Pancreas (tissue), 10 donors: ENCODE data around the gene TRAPPC3. TPM values are rescaled to one million over a fixed set of nuclear protein-coding genes. Genes with fewer than 3 reads are reported as not detected.

Experiments used
- ATAC-seq, 4 donors: fragments of 200-7000 bp; cut with Tn5 transposase; one replicate each; pipeline versions ENCODE4 v1.8.0 to v1.9.1; 2020; ENCODE audit warnings: mild to moderate bottlenecking in 4 of 4, moderate library complexity in 4 of 4
- DNase-seq, 6 donors: peaks; one replicate each; pipeline ENCODE4 v3.0.0-alpha.2; 2020
- FAIRE-seq: peaks from 2 replicates; lab custom pipeline; 2012; peaks lifted over from hg19 to GRCh38; lab: Jason Lieb, UNC
- H3K27ac ChIP-seq, 4 donors: fragments of 200-600 bp; sonication (generic); 1 replicate in 3 of 4; 2 replicates in 1 of 4; pipeline versions ENCODE4 v1.5.0 to v1.8.0; 2020
- H3K27me3 ChIP-seq, 4 donors: fragments of 200-600 bp; one replicate each; pipeline ENCODE4 v1.8.0; 2021
- H3K36me3 ChIP-seq, 3 donors: fragments of 200-600 bp; sonication (generic) in 1 of 3; one replicate each; pipeline versions ENCODE4 v1.5.0 to v1.8.0; 2020 to 2021
- H3K4me1 ChIP-seq, 3 donors: fragments of 200-600 bp; one replicate each; pipeline ENCODE4 v1.8.0; 2021
- H3K4me3 ChIP-seq, 4 donors: fragments of 200-600 bp; sonication (generic) in 2 of 4; one replicate each; pipeline versions ENCODE4 v1.5.0 to v1.8.0; 2020 to 2021
- H3K9me3 ChIP-seq, 4 donors: fragments of 200-600 bp; one replicate each; pipeline ENCODE4 v1.8.0; 2021
- WGBS, 2 donors: extraction: QIAGEN DNeasy Blood & Tissue Kit; methylation state at CpG; one replicate each; pipeline ENCODE4 v1.1.7; 2013; 5-methylcytosine and 5-hydroxymethylcytosine counted together
- intact Hi-C, 3 donors: fragments of 100-400 bp; cut with DNase I; formaldehyde crosslinking; loops; one replicate each; pipeline versions ENCODE4 v1.11.1 to v1.14.2; 2022
- polyA plus RNA-seq, 2 donors: library from polyadenylated mRNA; stranded (reverse); fragments of 200-250 nt; gene quantifications; one replicate each; pipeline ENCODE4 v1.2.3, GENCODE V29; 2013
- total RNA-seq, 6 donors: library from RNA; stranded (reverse); fragmentation: NEBNext Ultra II Directional in 4 of 6; extraction: Animal tissue kit (Norgen Biotek cat#: 25700) in 4 of 6; gene quantifications; one replicate each; pipeline versions ENCODE4 v1.2.1 to v1.2.4, GENCODE V29; 2021 to 2023
- TF ChIP-seq, protein P1 (sequence below), 4 donors: fragments of 200-600 bp; sonication (generic) in 3 of 4; IDR thresholded peaks; one replicate each; pipeline versions ENCODE4 v1.5.0 to v1.8.0; 2021; ENCODE audit warnings: antibody characterized with exemption in 4 of 4
- donor health status: healthy with polysubstance abuse.
- donor health status: DM: no; HTN: no; CAD: no; lungs with moderate emphysema.
- donor health status: DM: no; HTN: no; CAD: no.
- donor health status: control.
- donor health status: control.
- donor health status: Bipolar disorder and iron deficiency.
- donor health status: DM: yes; HTN: yes; CAD: no.
- donor health status: DM: no; HTN: no; CAD: no.
- donor health status: DM: no; HTN: no; CAD: no.
- donor health status: DM: yes; HTN: yes; CAD: no.

The TRAPPC3 gene
- total and polyA plus RNA-seq, 8 donors, result 21.8 to 41.5 (median 27.0) TPM

DNA sequence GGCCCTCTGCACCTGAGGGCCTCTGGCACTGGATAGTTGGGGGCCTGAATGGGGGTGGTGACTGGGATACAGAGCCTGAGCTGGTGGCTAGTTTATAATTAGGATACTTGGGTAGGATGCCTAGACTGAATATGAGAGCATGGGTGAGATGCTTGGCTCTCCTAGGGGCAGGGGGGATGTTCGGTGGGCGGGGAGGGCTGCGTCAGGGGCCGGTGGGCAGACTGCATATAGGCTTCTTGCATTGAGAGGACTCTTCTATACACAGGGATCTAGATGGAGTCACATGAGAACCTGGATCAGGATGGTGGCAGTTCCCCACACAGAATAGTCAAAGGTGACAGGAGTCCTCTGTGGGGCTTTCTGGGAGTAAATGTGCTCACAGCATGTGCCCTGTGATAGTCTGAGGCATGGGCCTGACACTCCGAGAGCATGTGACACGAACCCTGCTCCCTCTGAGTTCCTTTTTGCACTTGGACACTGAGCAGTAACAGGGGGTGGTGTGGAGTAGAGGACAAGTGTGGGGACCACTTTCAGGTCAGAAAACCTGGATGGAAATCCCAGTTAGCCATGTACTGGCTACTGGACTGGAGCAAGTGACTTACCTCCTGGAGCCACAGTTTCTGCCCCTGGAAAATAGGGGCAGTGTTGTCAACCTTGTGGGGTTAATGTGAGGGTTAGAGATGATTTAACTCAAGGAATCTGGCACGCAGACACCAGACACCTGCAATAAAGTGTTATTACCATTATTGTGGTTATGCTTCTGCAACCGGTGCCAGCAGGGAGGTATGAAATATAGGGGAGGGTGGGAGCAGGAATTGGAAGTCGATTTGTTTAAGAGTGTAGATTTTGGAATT lies 8.9 kb upstream of the TRAPPC3 start:
- no peak for DNase-seq
- Histone ChIP-seq H3K27ac (peak overlapping the region in 2 of 4 donors; percentile 96 to 97), H3K4me1 (peaks cover 10 to 31% (median 11%) of the 10 kb centered on the region in 3 donors), H3K4me3 (peak overlapping the region in 1 of 4 donors; percentile 99), H3K36me3 (no peaks in the 10 kb centered on the region), H3K27me3 (no peaks in the 10 kb centered on the region), H3K9me3 (no peaks in the 10 kb centered on the region)
- TF ChIP-seq, protein P1, sequence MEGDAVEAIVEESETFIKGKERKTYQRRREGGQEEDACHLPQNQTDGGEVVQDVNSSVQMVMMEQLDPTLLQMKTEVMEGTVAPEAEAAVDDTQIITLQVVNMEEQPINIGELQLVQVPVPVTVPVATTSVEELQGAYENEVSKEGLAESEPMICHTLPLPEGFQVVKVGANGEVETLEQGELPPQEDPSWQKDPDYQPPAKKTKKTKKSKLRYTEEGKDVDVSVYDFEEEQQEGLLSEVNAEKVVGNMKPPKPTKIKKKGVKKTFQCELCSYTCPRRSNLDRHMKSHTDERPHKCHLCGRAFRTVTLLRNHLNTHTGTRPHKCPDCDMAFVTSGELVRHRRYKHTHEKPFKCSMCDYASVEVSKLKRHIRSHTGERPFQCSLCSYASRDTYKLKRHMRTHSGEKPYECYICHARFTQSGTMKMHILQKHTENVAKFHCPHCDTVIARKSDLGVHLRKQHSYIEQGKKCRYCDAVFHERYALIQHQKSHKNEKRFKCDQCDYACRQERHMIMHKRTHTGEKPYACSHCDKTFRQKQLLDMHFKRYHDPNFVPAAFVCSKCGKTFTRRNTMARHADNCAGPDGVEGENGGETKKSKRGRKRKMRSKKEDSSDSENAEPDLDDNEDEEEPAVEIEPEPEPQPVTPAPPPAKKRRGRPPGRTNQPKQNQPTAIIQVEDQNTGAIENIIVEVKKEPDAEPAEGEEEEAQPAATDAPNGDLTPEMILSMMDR (IDR thresholded peaks at IDR 0.05), result no peak
- intact Hi-C loops, result no loop called here
- WGBS, 2 donors, result 74 to 75% methylated on average over 9 of the region's 9 CpGs
- ATAC-seq, result no peak
- FAIRE-seq, result no peak

DNA sequence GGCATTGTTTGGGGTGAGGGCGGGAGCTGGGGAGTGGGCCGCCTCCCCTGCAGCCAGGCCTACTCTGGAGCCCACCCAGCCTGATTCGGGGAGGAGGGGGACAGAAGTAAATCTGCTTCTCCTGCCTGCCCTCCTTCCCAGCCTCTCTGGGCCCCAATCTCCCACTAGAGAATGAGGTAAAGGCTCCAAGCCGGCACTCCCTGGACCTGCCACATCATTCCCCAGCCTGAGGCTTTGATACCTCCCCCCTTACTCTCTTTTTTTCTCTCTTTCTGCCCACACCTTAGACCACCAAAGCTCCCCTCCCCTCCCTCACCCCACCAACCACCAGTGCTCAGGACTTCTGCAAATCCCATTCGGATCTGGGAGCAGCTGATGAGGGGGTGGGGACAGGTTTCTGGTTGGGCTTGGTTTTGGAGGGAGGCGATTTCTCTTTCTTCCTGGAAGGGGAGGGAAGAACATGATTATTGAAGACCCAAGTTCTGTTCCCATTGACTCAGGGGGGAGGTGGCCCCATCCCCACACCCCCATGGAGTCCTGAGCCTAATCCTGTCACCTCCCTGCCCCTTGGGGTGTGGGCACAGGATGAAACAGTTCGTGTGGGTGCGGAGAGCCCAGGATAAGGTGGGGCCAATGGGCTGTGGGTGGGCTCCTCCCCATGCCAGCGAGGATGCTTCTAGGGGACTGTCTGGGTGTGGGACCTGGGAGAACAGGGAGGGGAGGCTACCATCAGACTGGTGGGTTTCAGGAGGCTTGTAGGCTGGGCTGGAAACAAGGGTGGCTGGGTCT lies 8.0 kb upstream of the TRAPPC3 start:
- Histone ChIP-seq H3K4me1 (peaks cover 4 to 22% (median 4%) of the 10 kb centered on the region in 3 donors), H3K36me3 (no peaks in the 10 kb centered on the region), H3K27ac (peak overlapping the region; percentile 31 to 97 (median 96)), H3K4me3 (peak overlapping the region; percentile 59 to 100 (median 99)), H3K27me3 (no peaks in the 10 kb centered on the region), H3K9me3 (no peaks in the 10 kb centered on the region)
- 23 to 45% methylated on average over 5 to 9 of the region's 9 CpGs for WGBS, 2 donors
- intact Hi-C loops, result no loop called here
- DNase-seq (no peak), FAIRE-seq (no peak), ATAC-seq (peak in 2 of 4 donors; percentile 0 to 2)
- TF ChIP-seq, protein P1 (IDR thresholded peaks at IDR 0.05), result no peak

DNA sequence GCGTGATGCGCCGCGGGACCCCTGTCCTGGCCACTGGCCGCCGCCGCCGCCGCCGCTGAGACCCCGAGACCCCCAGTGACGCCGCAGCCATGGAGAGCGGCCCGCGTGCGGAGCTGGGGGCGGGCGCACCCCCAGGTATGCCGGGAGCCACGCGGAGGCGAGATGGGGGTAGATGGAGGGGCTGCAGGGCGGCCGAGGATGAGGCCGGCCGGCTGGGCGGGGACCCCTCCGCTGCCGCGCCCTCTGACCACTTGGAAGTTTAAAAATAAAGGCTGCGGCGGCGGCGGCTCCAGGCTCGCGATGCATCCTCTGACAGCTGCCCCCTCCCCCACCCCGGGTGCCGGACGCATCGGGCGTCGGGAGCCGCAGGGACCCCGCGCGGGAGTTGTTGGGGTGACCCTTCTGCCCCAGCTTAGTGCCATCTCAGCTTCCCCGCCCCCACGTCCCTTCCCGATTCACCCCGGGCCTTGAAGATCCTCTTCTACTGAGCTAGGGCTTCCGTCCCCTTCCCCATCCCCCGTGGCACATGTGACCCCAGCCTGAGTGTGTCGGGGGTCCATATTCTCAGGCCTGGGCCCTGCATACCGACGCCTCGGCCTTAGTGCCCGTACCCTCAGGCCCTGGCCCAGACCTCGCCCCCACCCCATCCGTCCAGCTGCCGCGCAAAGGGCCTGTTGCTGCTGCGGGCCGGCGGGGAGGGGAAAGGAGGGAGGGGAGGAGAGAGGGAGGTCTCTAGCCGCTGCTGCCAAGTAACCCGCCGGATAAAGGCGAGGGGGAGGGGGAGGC lies 7.2 kb upstream of the TRAPPC3 start:
- H3K9me3 ChIP-seq, result no peaks in the 10 kb centered on the region
- DNase-seq (peak; percentile 53 to 81 (median 72)), FAIRE-seq (no peak), ATAC-seq (peak; percentile 52 to 68 (median 60))
- H3K36me3 ChIP-seq, result no peaks in the 10 kb centered on the region
- H3K4me3 ChIP-seq, result peak overlapping the region; percentile 59 to 100 (median 99)
- WGBS, 2 donors, result 0 to 1% methylated on average over 39 to 69 of the region's 69 CpGs
- peaks cover 0 to 23% (median 4%) of the 10 kb centered on the region in 3 donors for H3K4me1 ChIP-seq
- no peaks in the 10 kb centered on the region for H3K27me3 ChIP-seq
- intact Hi-C loops, result no loop called here
- peak overlapping the region; percentile 89 to 97 (median 96) for H3K27ac ChIP-seq
- TF ChIP-seq, protein P1 (IDR thresholded peaks at IDR 0.05), result no peak

DNA sequence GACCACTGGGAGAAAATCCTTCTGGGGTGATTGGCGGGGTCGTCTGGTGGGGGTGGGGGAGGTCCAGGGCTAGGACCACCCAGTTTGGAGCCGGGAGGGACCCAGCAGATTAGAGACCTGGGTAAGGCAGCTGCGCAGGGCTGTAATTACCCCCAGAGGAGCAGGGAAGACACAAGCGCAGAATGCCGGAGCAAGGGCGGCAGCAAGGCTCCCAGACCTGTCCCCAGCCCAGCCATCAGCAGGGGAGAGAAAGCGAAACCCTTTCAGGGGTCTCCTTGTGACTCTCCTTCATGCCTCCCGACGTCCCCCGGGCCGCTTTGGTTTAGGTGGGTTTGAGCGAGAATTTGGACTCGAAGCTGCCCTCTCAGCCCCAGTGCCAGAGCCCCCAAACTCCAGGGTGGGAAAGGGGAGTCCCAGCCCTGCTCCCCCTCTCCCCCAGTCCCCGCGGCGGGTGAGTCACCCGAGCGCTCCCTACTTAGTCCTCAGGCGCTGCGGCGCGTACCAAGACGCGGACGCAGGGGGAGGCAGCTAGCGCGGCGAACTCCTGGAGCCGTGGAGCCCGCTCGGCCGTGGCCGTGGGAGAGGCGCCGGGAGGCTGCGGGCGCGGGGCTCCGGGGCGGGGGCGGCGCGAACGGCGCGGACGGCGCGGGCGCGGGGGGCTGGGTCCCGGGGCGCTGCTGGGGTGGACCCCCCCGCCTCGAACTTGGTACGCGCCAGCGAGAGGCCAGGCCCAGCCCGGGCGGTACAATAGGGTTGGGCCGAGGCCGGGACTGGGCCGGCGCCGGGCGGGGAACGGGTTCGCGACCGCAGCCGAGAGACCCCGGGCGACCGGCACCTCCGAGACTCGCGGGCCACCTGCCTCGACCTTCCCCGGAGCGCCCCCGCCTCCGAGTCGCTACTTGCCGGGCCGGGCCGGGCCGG lies 6.4 kb upstream of the TRAPPC3 start, which contains the start of gene MAP7D1:
Gene MAP7D1, plus strand, starts transcription at position 753 of the 921 bp plus-strand sequence. CDS start 258 bp downstream, outside the sequence.
- Histone ChIP-seq H3K4me3 (peak within 1 kb of the TSS; percentile 59 to 100 (median 99)), H3K27ac (peak within 1 kb of the TSS; percentile 89 to 97 (median 96)), H3K9me3 (no peaks in the 10 kb centered on the region), H3K27me3 (no peaks in the 10 kb centered on the region), H3K4me1 (peaks cover under 1 to 28% (median 5%) of the 10 kb centered on the region in 3 donors), H3K36me3 (no peaks in the 10 kb centered on the region)
- peak; percentile 82 to 95 (median 88) for DNase-seq
- TF ChIP-seq, protein P1 (IDR thresholded peaks at IDR 0.05), result no peak
- 0 to 1% methylated on average over 48 to 88 of the region's 88 CpGs for WGBS, 2 donors
- FAIRE-seq, result no peak
- peak; percentile 76 to 87 (median 77) for ATAC-seq
- intact Hi-C loops, result no loop called here
